Lower leg skin (tissue), 3 donors: Measurements from ENCODE around the gene GABRR1.

ENCODE experiments used
- POLR2A ChIP-seq, 2 donors: fragments of 450-650 bp; IDR thresholded peaks; one replicate each; pipeline ENCODE4 v1.6.1; 2016 to 2017; ENCODE audit warnings: antibody characterized with exemption in 2 of 2, mild to moderate bottlenecking in 1 of 2, moderate library complexity in 1 of 2
- TF ChIP-seq, protein P1 (sequence below), 3 donors: fragments of 450-650 bp; IDR thresholded peaks; one replicate each; pipeline ENCODE4 v1.5.1; 2016; ENCODE audit warnings: antibody characterized with exemption in 3 of 3, mild to moderate bottlenecking in 3 of 3, moderate library complexity in 2 of 3

- TF ChIP-seq, protein P1, sequence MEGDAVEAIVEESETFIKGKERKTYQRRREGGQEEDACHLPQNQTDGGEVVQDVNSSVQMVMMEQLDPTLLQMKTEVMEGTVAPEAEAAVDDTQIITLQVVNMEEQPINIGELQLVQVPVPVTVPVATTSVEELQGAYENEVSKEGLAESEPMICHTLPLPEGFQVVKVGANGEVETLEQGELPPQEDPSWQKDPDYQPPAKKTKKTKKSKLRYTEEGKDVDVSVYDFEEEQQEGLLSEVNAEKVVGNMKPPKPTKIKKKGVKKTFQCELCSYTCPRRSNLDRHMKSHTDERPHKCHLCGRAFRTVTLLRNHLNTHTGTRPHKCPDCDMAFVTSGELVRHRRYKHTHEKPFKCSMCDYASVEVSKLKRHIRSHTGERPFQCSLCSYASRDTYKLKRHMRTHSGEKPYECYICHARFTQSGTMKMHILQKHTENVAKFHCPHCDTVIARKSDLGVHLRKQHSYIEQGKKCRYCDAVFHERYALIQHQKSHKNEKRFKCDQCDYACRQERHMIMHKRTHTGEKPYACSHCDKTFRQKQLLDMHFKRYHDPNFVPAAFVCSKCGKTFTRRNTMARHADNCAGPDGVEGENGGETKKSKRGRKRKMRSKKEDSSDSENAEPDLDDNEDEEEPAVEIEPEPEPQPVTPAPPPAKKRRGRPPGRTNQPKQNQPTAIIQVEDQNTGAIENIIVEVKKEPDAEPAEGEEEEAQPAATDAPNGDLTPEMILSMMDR (IDR thresholded peaks at IDR 0.05): no peak
- no peak for TF ChIP-seq POLR2A (IDR thresholded peaks at IDR 0.05)
Observed at GRCh38 chr6:89221129-89221528, 4.0 kb upstream of the GABRR1 start.
